CMK (cell line): Measurements from ENCODE around the gene IFNA1.
"Not testable (repeated sequence)": the region's sequence is repeated elsewhere in the genome, so short reads cannot be mapped to it uniquely, and the experiment has no call there.

Experiments
- DNase-seq: peaks from one replicate; pipeline ENCODE4 v3.0.0-alpha.2; 2010; ENCODE audit warnings: low read depth

Gene IFNA1

GRCh38 chr9:21449312-21449711 is 9.1 kb downstream of the IFNA1 start:
- DNase-seq, result not testable (repeated sequence)

DNA sequence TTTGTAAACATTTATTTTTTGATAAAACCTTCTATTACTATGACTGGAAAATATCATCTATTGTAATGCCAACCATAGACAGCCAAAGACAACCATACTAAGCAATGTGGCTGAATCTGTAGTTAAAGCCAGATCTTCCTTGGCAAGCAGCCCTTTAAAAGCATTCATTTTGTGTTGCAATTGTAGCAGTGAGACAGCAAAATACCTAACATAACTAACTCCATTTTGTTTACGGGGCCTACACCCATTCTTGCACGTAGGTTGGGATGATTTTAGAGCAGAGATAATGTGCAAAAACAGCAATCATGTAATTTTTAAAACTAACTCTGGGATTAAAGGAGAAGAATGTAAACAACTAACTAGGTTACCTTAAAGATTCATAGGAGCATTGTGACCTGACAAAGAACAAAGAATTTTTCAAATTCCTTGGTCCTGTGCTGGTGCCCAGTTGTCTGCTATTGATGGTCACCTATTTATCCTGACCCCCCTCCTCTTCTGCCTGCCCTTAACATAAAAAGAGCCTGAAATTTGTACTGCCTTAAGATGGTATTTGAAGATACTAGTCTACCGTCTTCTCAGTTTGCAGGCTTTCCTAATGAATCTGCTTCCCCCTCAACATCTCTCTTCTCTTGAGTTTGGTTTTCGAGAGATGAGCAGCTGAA is 10.6 kb downstream of the IFNA1 start:
- DNase-seq, result no peak

- DNase-seq, result no peak
Observed at GRCh38 chr9:21452681-21453080, 12.4 kb downstream of the IFNA1 start.

DNA sequence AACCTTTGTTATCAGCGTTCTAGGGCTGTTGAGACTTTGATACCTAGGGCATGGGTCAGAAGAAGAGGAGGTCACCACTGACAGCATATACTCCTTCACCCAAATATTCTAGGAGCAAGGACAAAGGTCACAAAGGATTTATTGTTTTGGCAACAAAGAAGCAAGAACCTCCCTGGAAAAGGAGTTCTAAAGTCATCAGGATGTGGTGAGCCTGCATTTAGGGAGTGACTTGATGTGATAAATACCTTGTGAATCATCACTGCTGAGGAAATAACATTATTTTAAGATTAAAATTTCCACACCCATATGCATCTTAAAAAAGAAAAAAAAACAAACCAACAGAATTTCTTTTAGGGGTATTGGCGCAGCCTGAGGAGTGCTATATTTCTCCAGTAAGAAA is 13.9 kb downstream of the IFNA1 start:
- DNase-seq, result no peak

DNA sequence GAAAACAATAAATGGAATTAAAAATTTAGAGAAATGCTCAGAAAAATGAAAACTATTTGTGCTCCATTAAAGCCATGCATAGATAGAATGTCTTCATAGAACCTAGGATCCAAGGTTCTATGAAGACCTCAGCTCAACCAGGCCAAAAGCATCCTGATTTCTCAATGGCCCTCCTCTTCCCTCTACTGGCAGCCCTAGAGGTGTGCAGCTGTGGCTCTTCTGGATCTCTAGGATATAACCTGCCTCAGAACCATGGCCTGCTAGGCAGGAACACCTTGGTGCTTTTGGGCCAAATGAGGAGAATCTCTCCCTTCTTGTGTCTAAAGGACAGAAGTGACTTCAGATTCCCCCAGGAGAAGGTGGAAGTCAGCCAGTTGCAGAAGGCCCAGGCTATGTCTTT is 15.1 kb downstream of the IFNA1 start:
- no peak for DNase-seq

DNA sequence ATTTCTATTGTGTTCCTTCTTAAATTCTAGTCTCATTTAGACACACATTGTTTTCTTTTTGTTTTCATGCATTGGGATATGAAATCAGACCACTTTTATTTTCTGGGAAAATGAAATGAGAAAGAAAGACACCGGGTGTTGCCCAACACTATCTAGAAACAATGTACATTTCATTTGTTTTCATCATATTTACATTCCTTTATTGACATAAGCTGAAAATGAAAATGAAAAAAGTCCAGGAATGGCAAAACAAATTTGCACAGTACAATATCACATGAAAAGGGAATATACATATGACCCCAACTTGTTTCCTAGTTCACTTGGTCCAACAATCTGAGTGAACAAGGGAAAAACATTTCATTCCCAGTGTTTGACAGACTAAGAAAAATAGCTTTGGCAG is 21.1 kb downstream of the IFNA1 start:
- DNase-seq, result no peak

- no peak for DNase-seq
Observed at GRCh38 chr9:21465138-21465537, 24.9 kb downstream of the IFNA1 start.

GRCh38 chr9:21465859-21466518 is 25.8 kb downstream of the IFNA1 start:
- no peak for DNase-seq

DNA sequence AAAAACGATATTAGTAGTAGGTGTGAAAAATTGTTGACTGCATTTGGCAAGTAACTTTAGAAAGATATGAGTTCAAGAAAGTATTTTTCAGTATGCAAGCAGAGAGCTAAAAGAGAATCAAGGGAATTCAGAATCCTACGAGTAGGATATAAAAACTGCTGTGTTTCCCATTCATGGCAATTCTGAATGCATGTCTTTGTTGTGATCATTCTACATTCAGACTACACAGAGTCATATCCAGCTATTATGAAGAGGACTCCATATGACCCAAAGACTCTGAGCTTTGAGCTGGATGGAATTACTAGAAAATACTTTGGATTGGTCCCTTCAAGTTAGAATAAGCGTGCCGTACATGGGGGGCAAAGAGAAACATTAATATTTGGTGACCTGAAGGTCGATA is 29.9 kb downstream of the IFNA1 start:
- no peak for DNase-seq

DNA sequence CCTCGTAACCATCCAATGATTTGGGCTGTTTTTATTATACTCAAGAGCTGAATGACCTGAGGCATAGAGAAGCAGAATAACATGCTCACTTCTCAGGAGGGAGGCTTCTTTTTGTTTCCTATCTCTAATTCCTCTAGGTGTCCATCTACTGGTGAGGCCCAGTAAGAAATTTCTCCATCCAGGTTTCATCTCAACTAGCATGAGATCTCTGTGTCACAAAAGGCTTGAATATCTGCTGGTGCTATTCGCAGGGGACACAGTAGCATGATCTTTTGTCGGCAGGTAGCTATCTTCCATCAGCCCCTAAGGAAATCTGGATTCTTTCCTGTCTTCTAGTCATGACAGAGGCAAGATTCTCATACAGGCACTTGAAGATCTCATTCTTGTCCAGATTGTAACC is 33.0 kb downstream of the IFNA1 start:
- no peak for DNase-seq

GRCh38 chr9:21477466-21477865 is 37.2 kb downstream of the IFNA1 start:
- DNase-seq, result no peak

DNA sequence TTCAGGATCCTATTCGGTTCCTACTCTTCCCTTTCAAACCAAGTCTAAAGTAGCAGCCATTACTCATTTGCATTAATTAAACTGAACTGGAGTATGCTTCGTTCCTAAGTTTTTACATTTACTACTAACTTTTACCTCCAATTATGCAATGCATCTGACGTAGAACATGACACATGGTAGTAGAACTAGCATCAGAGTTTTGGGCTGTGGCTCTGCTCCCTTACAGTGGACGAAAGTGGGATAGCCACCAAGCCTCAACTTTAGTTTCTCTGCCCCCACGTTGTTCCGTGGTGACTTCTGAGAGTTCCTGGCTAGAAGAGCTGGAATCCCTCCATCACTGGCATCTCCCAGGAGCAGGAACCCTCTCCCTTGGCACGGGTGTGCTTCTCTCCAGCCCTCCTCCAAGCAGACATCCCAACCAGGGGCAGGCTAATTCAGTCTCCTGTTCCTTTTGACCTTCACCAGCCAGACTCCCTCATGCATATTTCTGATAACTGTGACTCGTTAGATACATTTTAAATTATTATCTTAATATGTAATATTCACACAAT is 39.0 kb downstream of the IFNA1 start:
- DNase-seq, result no peak

- DNase-seq, result no peak
Observed at GRCh38 chr9:21481470-21482056, 41.3 kb downstream of the IFNA1 start.

- no peak for DNase-seq
Observed at GRCh38 chr9:21482213-21482612, 42.0 kb downstream of the IFNA1 start, which contains the start of gene IFNE. Gene IFNE, minus strand, starts transcription at chr9:21482313. Its CDS starts 619 bp downstream, at chr9:21481694.
